Hair follicle dermal papilla cell (primary cell): ENCODE results near the gene NRG2. TPM values are rescaled to one million over a fixed set of nuclear protein-coding genes. Genes with fewer than 3 reads are reported as not detected.

Experiments
- small RNA-seq: library from RNA; depleted of rRNA; stranded (forward); fragments of <200 nt; gene quantifications from one replicate; pipeline ENCODE3, GENCODE V24; 2012
- total RNA-seq: library from RNA; depleted of rRNA; stranded (reverse); fragments of >200 nt; gene quantifications from 2 replicates; pipeline ENCODE4 v1.2.3, GENCODE V29; 2012

The NRG2 gene
- total RNA-seq, result 2.8 and 4.5 TPM in 2 replicates

GRCh38 chr5:140042643-140043507 lies at the start of gene NRG2:
Gene NRG2 (minus strand): TSS chr5:140043299.

Small RNAs within 50 kb of the gene (small RNA-seq; reads per million reads assigned to genes)
- not detected for gene RF00019

Other genes starting within 250 kb of the NRG2 start
- 0.32 and 0.36 TPM in 2 replicates for gene PSD2, start 247.5 kb downstream of the NRG2 start, total RNA-seq
- gene PURA, start 70.8 kb upstream of the NRG2 start, total RNA-seq, result 28.3 and 32.5 TPM in 2 replicates
- gene IGIP, start 82.6 kb upstream of the NRG2 start, total RNA-seq, result 10.4 and 14.4 TPM in 2 replicates
- gene CYSTM1, start 131.9 kb upstream of the NRG2 start, total RNA-seq, result 29.0 and 31.0 TPM in 2 replicates